SW 1271 (cell line): ENCODE data around the gene DNAH6.
"Not testable (repeated sequence)": the region's sequence is repeated elsewhere in the genome, so short reads cannot be mapped to it uniquely, and the experiment has no call there.

ENCODE experiments used
- DNase-seq, 2 experiments: peaks; one replicate each; lab custom pipeline; 2025; lab: John Stamatoyannopoulos, UW

DNAH6 gene

GRCh38 chr2:84749442-84749841 lies 233.1 kb downstream of the DNAH6 start:
- DNase-seq: no peak

- DNase-seq: no peak
These were observed 238.8 kb downstream of the DNAH6 start for GRCh38 chr2:84755096-84755495.

GRCh38 chr2:84757648-84758047 lies 241.3 kb downstream of the DNAH6 start:
- no peak for DNase-seq

GRCh38 chr2:84766791-84767190 lies 250.5 kb downstream of the DNAH6 start:
- no peak for DNase-seq

GRCh38 chr2:84768840-84769239 lies 252.5 kb downstream of the DNAH6 start:
- DNase-seq: no peak

- no peak for DNase-seq
These were observed 254.0 kb downstream of the DNAH6 start for GRCh38 chr2:84770280-84770679.

GRCh38 chr2:84771251-84771650 lies 255.0 kb downstream of the DNAH6 start:
- no peak for DNase-seq

GRCh38 chr2:84773562-84773961 lies 257.3 kb downstream of the DNAH6 start:
- not testable (repeated sequence) for DNase-seq

- peak; percentile 1 to 69 for DNase-seq
These were observed 259.7 kb downstream of the DNAH6 start for GRCh38 chr2:84776011-84776410.

- no peak for DNase-seq
These were observed 262.8 kb downstream of the DNAH6 start for GRCh38 chr2:84778911-84779690.

- DNase-seq: no peak
These were observed 263.5 kb downstream of the DNAH6 start for GRCh38 chr2:84779781-84780180.

- DNase-seq: no peak
These were observed 265.8 kb downstream of the DNAH6 start for GRCh38 chr2:84781942-84782716.

- DNase-seq: no peak
These were observed 266.6 kb downstream of the DNAH6 start for GRCh38 chr2:84782717-84783442.

- DNase-seq: no peak
These were observed 269.7 kb downstream of the DNAH6 start for GRCh38 chr2:84785950-84786349.

GRCh38 chr2:84786601-84787000 lies 270.3 kb downstream of the DNAH6 start:
- no peak for DNase-seq

- no peak for DNase-seq
These were observed 271.7 kb downstream of the DNAH6 start for GRCh38 chr2:84788027-84788426.

- DNase-seq: no peak
These were observed 272.2 kb downstream of the DNAH6 start for GRCh38 chr2:84788498-84788897.

GRCh38 chr2:84792856-84793522 lies 276.7 kb downstream of the DNAH6 start:
- DNase-seq: no peak

- no peak for DNase-seq
These were observed 277.3 kb downstream of the DNAH6 start for GRCh38 chr2:84793641-84794040.

GRCh38 chr2:84796798-84797197 lies 280.5 kb downstream of the DNAH6 start:
- no peak for DNase-seq

GRCh38 chr2:84797271-84797670 lies 281.0 kb downstream of the DNAH6 start:
- DNase-seq: no peak

GRCh38 chr2:84799772-84800171 lies 283.5 kb downstream of the DNAH6 start:
- no peak for DNase-seq
